OCI-LY3 (cell line): Measurements from ENCODE around the gene MIDN.

Source experiments
- CTCF ChIP-seq: fragments of 200-600, 300-600 bp; sonication (generic); IDR thresholded peaks from 2 replicates; pipeline ENCODE4 v1.5.1; 2014; ENCODE audit warnings: antibody characterized with exemption, low read length, low read depth
- EZH2phosphoT487 ChIP-seq: fragments of 200-600 bp; shearing (Covaris generic); IDR thresholded peaks from 2 replicates; pipeline ENCODE4 v1.6.1; 2018; ENCODE audit warnings: antibody characterized with exemption, mixed run types, low read depth

GRCh38 chr19:1219786-1220476 is 28.5 kb upstream of the MIDN start:
- TF ChIP-seq CTCF (no peak), EZH2phosphoT487 (no peak)
